Astrocyte (in vitro differentiated cells and primary cell): ENCODE measurements around the gene FLT1.

Experiments
- CTCF ChIP-seq: IDR thresholded peaks from 2 replicates; pipeline ENCODE4 v1.5.1; 2011; ENCODE audit warnings: low read depth, mild to moderate bottlenecking, inconsistent platforms, low read length, moderate library complexity; ENCODE audit not compliant: insufficient read depth
- EZH2 ChIP-seq: IDR thresholded peaks from 2 replicates; pipeline ENCODE4 v1.6.1; 2012; ENCODE audit warnings: mild to moderate bottlenecking, low read length, inconsistent platforms; ENCODE audit not compliant: insufficient read depth

GRCh38 chr13:28349907-28350654, 144.8 kb downstream of the FLT1 start:
- TF ChIP-seq EZH2 (no peak), CTCF (no peak)
